GM18517 (cell line): Measurements from ENCODE around the gene NF2.

ENCODE experiments used
- ATAC-seq: cut with Tn5 transposase; IDR thresholded peaks from one replicate; pipeline ENCODE4 v1.9.1; 2021; ENCODE audit warnings: mild to moderate bottlenecking, moderate library complexity; ENCODE audit not compliant: unreplicated experiment

The NF2 gene

DNA sequence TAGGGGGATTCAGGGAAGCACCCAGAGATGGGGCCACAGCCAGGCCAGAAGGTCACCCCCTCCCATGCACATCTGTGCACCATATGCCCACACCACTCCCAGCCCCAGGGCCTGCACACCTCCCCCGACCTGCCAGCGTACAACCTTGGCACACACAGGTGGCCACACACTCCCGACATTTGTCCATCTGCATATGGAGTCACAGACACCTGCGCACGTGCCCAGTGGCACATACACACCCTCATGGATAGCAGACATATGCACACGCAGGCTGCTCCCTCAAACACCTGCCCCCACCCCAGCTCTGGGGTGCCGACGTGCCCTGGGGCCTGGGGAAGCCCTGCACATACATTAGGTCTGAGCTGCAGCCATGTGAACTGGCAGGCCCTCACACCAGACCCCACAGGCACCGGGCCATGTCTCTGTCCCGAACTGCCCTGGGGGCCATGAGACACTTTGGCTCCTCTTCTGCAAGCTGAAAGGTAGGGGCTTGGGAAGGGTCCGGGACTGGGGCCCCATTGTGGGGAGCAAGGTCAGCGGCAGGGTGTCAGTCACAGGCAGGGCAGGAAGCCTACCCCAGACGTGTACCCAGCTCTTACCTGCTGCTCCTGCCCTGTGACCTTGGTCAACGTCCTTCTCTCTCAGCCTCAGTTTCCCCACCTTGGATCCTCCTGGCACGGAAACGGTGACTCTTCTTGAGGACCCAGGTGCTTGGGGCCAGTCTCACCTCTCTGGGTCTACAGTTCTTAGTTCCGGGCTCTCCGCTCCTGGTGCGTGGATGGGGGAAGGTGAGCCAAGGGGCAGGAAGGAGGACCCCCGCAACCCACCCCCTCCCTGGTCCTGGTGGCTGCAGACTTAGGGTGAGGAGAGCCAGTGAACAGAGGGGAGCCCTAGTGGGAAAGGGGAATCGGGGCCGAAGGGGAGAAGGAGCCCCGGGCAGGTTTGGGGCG, 115.8 kb downstream of the NF2 start:
- ATAC-seq: no peak

DNA sequence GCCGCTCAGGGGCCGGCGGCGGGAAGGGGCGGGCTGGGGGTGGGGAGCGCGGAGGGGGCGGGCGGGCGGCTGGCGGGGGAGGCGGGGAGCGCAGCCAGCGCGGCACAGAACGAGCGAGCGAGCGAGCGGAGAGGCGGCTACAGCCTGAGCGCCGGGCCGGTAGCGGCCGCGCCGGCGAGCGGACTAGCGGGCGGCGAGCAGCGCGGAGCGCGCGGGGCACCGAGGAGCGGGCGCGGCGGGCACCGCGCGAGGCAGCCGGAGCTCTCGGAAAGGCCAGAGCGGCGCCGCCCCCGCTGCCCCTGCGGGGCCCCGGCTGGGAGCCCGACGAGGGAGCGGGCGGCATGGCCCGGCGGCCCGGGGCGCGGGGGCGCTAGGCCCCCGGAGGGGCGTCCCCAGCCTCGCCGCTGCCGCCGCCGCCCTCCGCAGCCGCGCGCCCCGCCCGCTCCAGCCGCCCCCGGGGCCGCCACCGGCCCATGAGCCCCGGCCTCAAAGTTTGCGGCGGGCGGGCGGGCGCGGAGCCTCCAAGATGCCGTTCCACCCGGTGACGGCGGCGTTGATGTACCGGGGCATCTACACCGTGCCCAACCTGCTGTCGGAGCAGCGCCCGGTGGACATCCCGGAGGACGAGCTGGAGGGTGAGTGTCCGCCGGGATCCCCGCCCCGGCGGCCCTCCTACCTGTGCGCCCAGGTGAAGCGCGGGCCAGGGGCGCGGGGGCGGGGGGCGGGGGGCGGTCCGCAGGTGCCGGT, 116.6 kb downstream of the NF2 start, which contains the start of gene CABP7:
CABP7 (plus strand) TSS at position 105 of the 747 bp plus-strand sequence; CDS start at position 527, 422 bp downstream.
- no peak for ATAC-seq

DNA sequence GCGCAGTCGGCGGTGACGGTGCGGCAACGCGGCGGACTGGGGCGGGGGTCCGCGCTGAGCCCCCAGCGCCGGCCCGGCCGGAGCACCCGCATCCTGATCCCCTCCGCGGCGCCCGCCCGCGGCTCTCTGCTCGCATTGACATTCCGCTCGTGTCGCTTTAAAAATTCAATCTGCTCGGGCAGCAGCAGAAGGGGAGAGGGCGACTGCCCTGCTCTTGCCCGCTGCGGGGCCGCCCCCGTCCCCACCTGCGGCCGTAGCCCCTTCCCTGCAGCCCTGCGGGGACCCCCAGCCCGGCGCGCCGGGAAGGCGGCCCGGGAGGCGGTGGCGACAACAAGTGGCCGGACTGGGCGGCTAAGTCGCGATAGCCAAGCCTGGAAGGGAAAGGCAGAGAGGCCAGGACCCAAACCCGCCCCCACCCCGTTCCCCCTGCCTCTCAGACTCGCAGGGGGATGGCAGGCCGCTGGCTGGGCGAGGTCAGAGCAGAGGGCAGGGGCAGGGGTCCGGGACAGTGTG, 117.4 kb downstream of the NF2 start:
- no peak for ATAC-seq

DNA sequence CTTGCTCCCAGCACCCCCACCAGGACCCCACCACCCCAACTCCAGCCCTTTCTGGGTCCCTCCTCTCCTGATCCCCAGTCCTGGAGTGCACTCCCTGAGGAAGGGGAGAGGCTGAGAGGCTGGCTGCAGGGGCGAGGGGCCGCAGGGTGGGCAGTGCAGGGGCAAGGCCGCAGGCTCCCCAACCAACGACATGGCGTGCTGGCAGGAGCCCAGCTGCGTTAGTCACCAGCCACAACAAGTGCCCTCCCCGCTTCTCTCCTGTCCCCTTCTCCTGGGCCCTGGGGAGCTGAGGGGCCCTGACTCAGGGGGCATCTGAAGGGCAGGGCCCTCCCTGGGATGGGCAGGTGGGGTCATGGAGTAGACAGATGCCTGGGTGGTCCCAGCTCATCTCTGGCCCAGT, 118.7 kb downstream of the NF2 start:
- no peak for ATAC-seq

DNA sequence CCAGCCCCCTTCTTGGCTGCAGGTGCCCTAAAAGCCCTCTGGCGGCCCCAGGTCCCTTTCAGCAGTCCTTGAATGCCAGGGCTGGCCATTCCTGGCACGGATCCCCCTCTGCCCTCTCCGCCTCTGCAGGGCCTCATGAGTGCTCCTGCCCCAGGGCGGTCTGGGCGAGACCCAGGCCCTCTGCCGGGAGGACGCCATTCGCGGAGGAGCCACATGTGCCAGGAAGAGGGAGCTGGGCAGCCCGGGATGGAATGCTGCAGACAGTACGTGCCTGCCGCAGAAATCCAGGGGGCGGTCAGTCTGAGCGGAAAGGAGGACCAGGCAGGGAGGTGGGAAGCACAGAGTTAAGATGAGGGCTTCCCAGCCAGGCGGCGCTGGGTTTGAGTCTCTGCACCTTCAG, 119.2 kb downstream of the NF2 start:
- no peak for ATAC-seq

DNA sequence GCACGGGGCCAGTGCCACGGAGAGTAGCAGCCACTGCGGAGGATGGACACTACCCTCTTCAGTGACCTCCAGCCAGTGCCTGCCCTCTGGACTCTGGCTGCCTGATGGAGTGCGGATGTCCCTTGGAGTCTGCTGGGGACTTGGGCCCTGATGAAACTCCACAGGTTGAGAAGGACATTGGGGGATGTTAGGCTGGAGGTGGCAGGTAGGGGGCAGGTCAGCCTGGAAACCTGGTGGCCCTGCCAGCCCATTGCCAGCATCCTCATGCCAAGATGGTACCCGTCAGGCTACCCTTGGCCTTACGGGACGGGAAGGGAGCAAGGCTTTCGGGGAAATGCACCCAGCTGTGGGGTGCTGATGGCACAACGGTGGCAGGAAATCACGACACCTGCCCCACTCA, 120.3 kb downstream of the NF2 start:
- ATAC-seq: no peak

DNA sequence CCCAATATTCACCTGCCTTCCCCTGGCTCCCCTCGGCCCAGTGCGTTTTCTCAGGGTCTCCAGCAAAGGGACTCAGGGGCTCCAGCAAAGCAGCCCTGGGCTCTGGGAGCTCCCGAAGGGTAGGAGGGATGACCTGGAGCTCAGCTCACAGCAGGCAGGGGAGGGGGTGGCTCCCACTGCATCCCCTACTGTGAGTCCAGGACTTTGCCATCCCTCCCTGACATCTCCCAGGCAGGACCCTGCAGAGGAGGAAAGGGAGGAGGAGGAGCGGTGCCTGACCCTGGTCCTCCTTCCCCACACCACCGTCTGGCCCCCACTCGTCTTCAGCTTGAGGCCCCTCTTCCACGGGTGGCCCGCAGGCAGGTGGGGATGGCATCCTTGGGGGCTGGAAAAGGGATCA, 121.4 kb downstream of the NF2 start:
- no peak for ATAC-seq

DNA sequence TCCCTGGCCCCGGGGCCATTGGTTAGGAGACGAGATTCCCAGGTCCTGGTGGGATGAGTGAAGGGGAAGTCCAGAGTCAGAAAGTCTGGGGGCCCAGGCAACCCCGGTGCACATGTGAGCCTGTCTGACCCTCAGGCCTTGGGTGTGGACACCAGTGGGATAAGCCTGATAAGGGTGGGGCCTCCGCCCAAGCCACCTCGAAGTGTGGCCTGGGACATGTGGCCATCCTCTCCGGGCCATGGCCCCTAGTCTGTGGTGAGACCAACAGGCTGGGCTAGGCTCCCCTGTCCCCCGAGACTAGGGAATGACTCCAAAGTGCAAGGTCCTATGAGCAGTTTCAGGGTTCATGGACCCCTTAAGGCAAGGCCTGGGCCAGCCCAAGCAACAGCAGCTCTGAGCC, 122.7 kb downstream of the NF2 start:
- no peak for ATAC-seq

DNA sequence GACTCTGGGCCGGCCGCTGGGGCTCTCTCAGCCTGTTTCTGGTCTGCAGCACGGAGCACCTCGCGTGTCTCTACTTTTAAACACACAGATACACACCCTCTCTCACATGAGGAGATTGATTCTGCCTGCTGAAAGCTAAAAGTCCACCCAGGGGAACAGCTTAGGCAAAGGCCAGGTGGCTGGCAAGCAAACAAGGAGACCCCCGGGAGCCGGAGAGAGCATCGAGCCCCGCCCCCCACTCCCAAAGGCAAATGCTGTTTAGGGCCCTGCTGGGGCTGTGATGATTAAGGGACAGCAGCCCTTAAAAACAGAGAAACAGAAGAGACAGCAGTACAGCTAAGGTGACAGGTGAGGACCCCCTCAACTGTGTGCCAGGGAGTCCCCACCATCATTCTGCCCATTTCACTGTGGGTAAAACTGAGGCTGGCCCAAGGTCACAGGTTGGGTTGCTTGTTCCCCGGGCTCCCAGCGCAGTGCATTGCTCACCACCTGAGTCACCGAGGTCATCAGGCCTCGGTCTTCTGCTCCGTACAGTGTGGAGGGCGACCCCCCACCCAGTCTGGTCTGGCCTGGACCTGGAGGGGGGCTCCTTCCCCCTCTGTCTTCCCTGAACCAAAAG, 123.2 kb downstream of the NF2 start:
- no peak for ATAC-seq

DNA sequence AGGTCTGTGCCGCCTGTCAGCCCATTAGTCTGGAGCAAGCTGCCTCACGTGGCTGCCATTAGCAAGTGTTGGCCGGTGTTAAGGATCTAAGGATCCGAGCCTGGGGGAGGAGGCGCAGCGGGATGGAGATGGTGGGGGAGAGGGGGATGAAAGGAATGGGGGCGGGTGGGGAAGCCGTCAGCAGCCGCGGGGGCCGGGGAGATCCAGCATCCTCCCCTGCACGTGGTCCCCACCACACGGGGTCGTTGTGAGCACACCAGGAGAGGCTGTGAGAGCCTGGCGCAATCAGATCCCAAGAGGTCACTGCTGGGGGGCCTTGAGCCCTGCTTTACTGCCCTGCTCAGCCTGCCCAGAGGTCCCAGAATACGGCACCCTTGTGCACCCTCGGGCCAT, 123.7 kb downstream of the NF2 start:
- ATAC-seq: no peak

DNA sequence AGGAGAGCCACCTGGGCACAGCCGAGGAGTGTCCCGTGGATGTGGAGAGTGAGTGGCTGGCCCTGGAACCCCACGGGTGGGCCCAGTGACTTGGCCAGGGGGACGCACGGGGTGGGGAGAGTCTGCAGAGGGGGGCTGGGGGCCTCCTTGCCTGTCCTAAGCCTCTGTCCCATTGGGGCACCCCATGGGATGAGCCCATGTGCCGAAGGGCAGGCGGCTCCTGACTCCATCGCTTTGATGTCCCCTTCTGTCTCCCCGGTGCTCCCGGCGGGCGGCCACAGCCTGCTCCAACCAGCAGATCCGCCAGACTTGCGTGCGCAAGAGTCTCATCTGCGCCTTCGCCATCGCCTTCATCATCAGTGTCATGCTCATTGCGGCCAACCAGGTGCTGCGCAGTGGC, 125.7 kb downstream of the NF2 start:
- no peak for ATAC-seq

DNA sequence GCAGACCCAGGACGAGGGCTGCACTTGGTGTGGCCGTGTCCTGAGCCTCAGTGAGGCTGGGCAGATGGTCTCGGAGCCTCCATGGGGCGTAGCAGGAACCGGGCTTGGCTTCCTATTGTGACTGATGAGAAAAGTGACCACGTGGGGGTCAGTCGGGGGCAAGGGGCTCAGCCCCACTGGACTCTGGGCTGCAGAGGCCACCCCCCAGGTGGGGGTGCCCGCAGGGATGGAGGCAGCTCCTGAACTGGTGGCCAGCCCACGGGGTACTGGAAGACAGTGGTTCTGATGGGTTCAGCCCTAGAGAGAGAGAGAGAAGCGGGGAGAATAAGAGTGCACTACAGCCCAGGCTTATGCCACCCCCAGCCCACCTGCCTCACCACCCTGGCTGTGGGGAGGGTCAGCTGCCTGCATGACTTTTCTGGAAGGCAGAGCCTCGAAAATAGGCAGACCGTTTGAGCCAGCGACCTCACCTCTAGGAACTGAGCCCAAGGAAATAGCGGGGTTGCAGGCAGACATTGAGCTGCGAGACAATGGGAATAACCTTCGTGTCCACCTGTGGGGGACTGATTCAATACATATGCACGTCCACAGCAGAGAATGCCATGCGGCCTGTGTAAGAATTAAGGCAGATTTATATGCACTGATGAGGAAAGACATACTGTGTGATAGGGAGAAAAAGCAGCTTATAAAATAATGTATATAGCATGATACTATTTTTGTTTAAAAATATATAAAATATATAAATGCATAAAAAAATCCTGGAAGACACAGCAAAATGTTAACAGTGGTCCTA, 127.8 kb downstream of the NF2 start:
- ATAC-seq: no peak

DNA sequence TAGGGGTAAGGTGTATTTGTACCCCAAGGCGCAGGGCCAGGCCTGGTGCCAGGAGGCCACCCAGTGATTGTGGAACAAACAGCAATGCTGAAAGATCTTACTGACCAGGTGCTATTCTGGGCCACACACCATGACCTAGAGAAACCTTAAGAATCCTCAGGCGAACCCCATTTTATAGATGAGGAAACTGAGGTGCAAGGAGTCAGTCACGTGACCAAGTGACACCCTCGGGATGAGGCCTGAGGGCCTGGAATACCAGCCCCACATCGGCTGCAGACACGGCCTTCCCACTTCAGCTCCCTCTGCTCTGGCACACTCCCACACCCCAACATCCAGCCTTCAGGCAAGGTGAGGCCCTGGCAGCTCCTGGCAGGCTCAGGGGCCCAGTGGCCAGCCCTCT, 129.4 kb downstream of the NF2 start:
- no peak for ATAC-seq

DNA sequence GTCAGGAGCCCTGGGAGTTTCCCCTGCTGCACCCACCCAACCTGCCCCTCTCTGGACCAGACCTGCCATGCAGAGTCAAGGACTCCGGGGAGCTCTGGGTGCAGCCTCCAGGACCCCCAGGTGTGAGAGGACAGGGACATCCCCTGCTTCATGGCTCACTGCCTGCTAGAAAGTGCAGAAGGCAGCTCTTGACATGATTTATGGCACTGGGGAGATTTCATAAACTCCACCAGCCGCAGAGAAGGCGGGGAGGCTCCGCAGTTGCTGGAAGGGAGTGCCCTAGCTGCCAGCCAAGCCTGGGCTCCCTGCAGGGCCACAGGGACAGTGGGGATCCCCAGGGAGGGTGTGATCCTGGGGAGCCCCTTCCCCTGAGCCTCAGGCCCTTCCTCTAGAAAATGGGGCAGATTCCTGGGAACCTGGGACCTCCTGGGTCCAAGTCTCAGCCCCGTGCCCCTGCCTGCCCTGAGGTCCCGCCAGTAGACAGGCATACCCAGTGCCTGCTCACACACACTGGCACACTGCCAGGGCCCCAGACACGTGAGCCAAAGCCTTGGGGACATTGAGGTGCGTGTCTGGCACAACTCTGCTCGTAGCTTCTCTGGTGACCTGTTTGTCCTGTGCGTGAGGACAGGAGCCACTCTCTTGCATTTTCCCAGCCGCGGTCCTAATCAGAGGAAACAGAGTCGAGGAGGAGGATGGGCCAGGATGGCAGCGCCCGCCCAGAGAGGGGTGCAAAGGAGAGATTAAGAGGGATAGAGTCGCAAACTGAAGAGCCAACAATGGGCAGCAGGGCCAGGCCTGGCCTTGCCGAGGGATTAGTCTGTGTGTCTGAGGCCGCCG, 130.1 kb downstream of the NF2 start:
- ATAC-seq: no peak

DNA sequence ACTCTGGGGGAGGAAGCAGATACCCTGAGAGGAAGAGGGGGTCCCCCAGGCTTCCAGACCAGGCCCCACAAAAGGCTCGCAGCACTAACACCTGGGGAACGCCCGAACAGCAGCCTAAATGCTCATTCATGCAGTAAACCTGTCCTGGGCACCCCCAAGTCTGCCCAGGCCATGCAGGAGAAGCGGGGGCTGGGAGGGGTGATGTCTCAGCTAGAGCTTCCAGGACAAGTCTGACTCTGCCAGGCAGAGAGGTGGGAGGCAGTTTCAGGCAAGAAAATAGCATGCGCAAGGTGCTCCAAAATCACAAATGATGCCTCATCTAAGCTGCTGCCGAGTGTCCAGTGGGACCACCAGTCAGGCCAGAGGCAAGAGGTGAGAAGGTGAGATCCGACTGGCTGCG, 131.0 kb downstream of the NF2 start:
- no peak for ATAC-seq

DNA sequence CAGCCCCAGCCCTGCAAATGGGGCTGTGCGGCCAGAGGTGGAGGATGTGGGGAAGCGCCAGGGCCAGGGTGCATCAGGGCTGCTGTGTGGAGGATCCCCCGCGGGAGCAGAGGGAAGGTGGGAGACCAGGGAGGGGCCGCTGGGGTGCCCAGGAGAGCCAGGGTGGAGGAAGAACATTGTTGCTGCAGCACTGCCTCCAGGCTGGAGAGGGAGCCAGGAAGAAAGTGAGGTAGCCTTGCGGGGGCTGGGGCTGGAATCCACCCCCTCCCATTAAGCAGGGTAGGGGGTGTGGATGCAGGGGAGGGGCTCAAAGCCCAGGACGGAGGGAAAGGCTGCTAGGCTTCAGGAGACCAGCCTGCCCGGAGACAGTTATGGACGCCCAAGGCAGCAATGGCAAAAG, 131.4 kb downstream of the NF2 start:
- no peak for ATAC-seq

DNA sequence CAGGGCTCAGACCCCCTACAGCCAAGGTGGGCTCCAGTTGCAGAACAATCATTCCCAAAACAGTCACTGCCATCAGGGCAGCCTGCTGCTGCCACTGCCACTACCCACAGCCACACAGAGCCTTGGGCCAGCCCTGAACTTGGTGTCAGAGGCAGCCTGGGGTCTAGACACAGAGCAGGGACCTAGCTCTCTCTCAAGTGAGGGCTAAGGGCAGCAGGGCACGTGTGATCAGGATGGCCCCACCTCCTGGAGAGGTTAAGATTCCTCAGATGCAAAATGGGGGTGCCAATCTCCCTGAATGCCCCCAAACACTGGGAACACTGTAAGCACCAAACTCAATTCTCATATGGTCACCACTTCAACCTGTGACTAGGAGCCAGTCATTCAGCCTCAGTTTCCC, 132.0 kb downstream of the NF2 start:
- ATAC-seq: no peak

DNA sequence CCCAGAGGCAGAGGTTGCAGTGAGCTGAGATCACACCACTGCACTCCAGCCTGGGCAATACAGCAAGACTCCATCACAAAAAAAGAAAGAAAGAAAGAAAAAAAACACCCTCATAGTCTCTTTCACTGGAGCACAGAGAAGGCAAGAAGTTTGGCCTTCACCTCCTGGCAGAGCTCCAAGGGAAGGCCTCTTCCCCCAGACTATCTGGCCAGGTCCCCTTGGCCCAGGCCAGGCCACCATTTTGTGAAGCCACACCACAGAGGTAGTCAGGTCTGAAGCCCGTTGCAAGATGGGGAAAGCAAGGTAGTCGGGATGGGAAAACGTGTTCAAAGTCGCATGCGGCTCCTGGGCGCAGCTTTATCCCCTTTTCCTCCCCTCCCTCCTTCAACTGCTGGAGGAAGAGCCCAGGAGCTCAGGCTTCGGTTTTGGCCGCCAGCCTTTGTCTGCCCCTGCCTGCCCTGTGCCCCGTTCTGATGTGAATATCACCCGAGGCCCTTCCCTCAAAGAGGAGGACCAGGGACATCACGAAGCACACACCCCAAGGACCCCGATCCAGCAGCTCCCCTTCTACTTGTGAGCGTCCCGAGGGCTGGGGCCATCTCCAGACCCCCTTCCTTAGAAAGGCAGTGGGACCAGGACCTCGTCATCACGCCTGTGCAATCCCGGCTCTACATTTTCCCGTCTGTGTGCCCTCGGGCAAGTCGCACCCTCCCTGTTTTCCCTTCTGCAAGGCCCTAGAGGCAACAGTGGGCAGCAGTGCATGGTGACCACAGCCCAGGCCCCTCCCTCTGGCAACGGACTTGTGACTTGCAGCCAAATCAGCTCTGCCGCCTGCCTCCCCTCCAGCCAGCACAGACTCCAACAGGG, 134.1 kb downstream of the NF2 start:
- ATAC-seq: no peak
